Measurements from ENCODE around the gene KRT20. TPM values are rescaled to one million over a fixed set of nuclear protein-coding genes. Genes with fewer than 3 reads are reported as not detected.
A peak's percentile ranks its signal among the peaks of the same experiment; 100 is the strongest.

The KRT20 gene
- total RNA-seq, 1 experiment from 2014 or later = not detected

- H2BK15ac ChIP-seq (ENCODE audit: low read depth, low read length) = no peak overlapping the region
- H3T11ph ChIP-seq (ENCODE audit: low read length) = no peak overlapping the region
- H3K9ac ChIP-seq (ENCODE audit: extremely low read depth, insufficient read length, low read length) = no peak overlapping the region
- no peak overlapping the region for H2AK5ac ChIP-seq (ENCODE audit: insufficient read length, low read length)
- H3K4me2 ChIP-seq (ENCODE audit: insufficient read depth, insufficient read length, low read length) = peak overlapping the region; percentile 5
- no peaks in the 10 kb centered on the region for H3K9me3 Mint-ChIP-seq
- no peak overlapping the region for H2BK5ac ChIP-seq (ENCODE audit: insufficient read length, low read length)
- H2AFZ ChIP-seq (ENCODE audit: low read length) = no peak overlapping the region
- H3K4me3 Mint-ChIP-seq = no peak overlapping the region
- no peak for DNase-seq
- H3K79me1 ChIP-seq (ENCODE audit: insufficient read depth, low read depth, low read length, poor library complexity, severe bottlenecking) = no peaks in the 10 kb centered on the region
- no peak overlapping the region for H2BK120ac ChIP-seq (ENCODE audit: low read depth, low read length, poor library complexity, severe bottlenecking)
- peaks cover 29 to 34% of the 10 kb centered on the region in 2 experiments for H3K4me1 Mint-ChIP-seq
- H3K4ac ChIP-seq (ENCODE audit: low read depth, low read length) = no peak overlapping the region
- H3K27ac ChIP-seq (ENCODE audit: insufficient read length, low read depth, low read length) = no peak overlapping the region
- H3K27me3 ChIP-seq (ENCODE audit: insufficient read depth, low read length) = no peaks in the 10 kb centered on the region
- no peaks in the 10 kb centered on the region for H3K27me3 Mint-ChIP-seq (ENCODE audit: low read depth)
- no peaks in the 10 kb centered on the region for H3K23me2 ChIP-seq (ENCODE audit: insufficient read length, low read depth, low read length, poor library complexity, severe bottlenecking)
- H3K9me3 ChIP-seq (ENCODE audit: control insufficient read depth, low read depth, low read length) = no peaks in the 10 kb centered on the region
- no peak overlapping the region for H3K23ac ChIP-seq (ENCODE audit: insufficient read length, low read depth, low read length)
- H3K4me1 ChIP-seq (ENCODE audit: insufficient read depth, low read length) = no peaks in the 10 kb centered on the region
- H3K36me3 Mint-ChIP-seq (ENCODE audit: insufficient read depth in 1 of 3, low read depth in 3 of 3) = no peaks in the 10 kb centered on the region
- H4K91ac ChIP-seq (ENCODE audit: insufficient read length, low read depth, low read length) = no peak overlapping the region
- no peak overlapping the region for H2BK20ac ChIP-seq (ENCODE audit: low read depth, low read length, poor library complexity, severe bottlenecking)
- no peak for TF ChIP-seq CTCF (conservative IDR thresholded peaks at IDR 0.05)
- no peak overlapping the region for H2BK12ac ChIP-seq (ENCODE audit: insufficient read length, low read depth, low read length)
- no peaks in the 10 kb centered on the region for H4K20me1 ChIP-seq (ENCODE audit: control insufficient read depth, insufficient read depth, insufficient read length)
- H3K56ac ChIP-seq (ENCODE audit: insufficient read length, low read depth, low read length) = no peak overlapping the region
- H3K14ac ChIP-seq (ENCODE audit: insufficient read depth, low read length) = no peak overlapping the region
- no CpG with 5 or more reads among the region's 1 CpG for WGBS (ENCODE audit: extremely low coverage, insufficient read length, low lambda C conversion rate)
- H4K5ac ChIP-seq (ENCODE audit: insufficient read length, low read depth, low read length) = no peak overlapping the region
- H3K79me2 ChIP-seq (ENCODE audit: insufficient read depth, low read length) = no peaks in the 10 kb centered on the region
- no peak overlapping the region for H4K8ac ChIP-seq (replicated peaks; ENCODE audit: insufficient read length, low read depth, low read length)
- H3K18ac ChIP-seq (ENCODE audit: insufficient read length, low read depth, low read length) = no peak overlapping the region
- 0 out of 7 replicates have a peak overlapping the region, but pooled peaks of 1 of the 3 experiments have one; percentile 11 for H3K27ac Mint-ChIP-seq
Measured at GRCh38 chr17:40873801-40874200, 11.2 kb downstream of the KRT20 start.

Measured in H9 (cell line).